TTC549 (cell line): ENCODE measurements around the gene PLXNA4.

Experiments used
- FAIRE-seq: peaks from 2 replicates; lab custom pipeline; 2012; peaks lifted over from hg19 to GRCh38; lab: Jason Lieb, UNC

Gene PLXNA4

DNA sequence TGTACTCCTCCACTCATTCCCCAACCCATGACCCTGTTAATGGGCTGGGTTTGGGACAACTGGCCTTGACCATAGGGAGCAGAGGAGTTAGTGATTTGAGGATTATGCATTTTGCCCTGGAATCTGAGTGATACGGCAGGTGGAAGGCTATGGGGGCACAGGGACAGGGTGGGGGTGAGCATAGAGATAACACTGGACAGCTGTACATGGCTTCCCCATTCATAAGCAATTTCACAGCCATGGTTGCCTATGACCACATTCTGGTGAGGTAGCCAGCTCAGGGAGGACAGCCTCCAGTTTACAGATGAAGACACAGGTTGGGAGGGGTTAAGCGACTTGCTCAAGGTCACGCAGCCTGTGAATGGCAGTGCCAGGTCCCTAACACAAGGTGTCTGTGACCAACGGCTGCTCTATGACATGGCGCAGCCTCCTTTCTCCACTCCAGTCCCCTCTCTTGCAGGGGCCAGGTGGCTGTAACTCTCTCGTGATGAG lies 319.5 kb downstream of the PLXNA4 start:
- no peak for FAIRE-seq

DNA sequence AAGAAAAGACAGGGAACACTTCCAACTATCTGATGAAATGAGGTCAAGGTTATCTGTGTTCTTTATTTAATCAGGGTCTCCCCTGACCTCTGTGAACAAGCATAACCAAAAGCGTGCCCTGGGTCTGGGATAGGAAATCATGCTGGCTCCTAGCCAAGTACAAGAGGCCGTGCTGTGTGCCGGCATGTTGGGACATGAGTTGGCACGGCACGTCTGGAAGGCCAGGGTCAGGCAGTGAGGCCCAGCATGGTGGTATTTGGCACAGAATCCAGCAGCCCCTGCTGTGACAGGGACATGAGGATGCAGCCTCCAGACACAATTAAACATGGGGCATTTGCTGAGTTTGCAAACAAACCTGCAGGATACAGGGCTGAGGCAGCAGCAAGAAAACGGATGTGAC lies 320.4 kb downstream of the PLXNA4 start:
- no peak for FAIRE-seq

DNA sequence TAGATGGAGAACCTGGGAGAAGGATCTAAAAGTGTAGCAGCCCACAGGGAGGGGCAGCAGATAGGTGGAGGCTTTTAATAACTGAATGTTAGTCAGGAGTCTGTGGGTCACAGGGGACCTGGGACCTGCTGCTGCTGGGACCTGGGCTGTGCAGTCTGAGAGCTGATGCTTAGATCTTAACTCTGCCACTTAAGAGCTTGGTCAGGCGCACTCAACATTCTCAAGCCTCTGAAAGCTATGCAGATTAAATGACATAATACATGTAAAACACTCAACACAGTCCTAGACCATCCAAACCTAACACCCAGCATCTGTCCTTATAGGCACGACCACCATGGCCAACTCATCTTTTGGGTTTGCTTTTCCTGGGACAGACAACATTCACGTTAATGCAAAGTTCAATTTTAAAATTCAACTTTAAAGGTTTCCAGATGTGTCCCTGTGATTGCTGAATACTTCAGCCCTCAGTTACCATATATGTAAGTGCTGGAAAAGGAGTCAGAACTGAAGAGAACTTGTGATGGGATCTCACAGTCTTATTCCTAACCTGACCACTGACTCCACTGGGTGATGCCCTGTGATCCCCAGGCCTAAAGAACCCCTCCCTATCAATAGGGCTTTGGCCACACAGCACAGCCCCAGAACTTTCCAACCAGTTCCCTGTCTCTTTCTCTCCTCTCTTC lies 321.0 kb downstream of the PLXNA4 start:
- FAIRE-seq, result no peak

DNA sequence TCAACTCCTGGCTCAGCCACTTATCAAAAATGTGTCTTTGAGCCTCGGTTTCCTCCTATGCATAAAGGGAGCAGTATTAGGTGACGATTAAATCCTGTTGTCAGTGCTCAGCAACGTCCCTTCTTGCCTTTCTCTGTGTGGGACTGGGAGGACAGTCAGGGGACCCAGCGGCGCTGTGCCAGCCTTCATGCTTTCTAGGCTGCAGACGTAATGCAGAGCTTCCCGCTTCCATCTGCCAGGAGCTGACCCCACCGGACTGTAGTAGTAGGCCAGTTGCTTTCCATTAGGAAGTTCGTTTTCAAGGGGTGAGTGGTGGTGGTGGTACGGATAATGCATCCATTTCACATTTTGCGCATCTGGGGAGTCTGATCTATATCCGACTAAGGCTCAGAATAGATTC lies 321.8 kb downstream of the PLXNA4 start:
- no peak for FAIRE-seq

DNA sequence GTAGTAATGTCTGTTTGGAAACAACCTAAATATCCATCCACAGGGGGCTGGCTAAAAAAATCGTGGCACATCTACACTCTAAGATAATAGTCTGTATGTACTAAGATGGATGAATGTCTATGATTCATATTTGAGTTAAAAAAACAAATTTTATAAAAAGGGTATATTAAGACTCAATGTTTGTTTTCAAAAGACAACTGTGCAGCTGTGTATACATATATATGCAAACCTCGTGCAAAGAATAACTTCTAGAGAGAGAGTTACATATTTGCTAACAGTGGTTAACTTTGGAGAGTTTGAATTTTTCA lies 323.5 kb downstream of the PLXNA4 start:
- FAIRE-seq, result no peak

DNA sequence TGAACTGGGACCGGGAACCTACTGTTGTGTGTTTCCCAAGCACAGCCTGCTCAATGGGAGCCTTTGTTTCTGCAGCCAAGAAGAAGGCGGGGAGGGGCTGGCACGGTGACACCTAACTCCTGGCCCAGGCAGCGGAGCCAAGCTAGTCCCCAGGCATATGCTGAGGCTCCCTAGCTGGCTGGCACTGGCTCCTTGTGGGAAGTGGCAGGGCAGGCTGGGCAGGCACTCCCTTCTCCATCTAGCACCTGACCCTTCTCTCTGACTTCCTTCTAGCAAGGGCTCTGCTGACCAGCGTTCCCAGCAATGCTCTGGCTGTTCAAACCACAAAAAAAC lies 325.0 kb downstream of the PLXNA4 start:
- no peak for FAIRE-seq

DNA sequence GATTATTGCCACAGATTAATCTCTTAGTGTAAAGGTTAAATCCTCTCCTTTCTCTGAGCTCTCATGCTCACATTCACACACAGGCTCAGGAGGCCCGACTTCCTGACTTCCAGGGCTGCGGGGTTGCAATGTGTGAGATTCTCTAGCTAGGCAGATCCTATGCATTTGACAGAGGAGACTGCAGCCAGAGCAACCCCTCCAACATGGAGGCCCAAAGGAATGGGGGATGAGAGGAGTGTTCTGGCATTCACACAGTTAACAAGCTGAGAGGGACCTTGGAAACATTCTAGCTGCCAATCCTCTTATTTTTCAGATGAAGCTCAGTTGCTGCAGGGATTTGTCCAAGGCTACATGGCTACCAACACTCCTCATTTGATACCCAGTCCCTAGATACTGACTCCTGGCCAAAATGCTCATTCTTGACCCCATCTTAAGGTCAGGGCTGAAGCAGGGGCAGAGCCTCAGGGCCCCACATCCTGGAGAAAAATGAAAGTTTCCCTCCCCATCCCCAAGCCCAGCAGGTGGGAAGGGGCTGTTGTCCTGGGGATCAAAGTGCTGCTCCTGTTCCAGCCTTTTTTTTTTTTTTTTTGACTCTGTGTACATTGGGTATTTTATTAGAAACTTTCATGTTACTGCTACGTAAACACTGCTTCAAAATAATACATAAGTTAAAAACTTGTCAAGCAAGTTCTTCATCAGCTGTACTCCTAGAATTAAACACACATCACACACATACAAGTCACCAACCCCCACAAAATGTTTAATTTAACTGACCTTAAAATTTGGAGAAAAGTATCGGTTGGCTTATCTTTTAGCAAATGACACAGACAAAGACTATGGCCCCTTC lies 325.6 kb downstream of the PLXNA4 start:
- FAIRE-seq, result no peak

DNA sequence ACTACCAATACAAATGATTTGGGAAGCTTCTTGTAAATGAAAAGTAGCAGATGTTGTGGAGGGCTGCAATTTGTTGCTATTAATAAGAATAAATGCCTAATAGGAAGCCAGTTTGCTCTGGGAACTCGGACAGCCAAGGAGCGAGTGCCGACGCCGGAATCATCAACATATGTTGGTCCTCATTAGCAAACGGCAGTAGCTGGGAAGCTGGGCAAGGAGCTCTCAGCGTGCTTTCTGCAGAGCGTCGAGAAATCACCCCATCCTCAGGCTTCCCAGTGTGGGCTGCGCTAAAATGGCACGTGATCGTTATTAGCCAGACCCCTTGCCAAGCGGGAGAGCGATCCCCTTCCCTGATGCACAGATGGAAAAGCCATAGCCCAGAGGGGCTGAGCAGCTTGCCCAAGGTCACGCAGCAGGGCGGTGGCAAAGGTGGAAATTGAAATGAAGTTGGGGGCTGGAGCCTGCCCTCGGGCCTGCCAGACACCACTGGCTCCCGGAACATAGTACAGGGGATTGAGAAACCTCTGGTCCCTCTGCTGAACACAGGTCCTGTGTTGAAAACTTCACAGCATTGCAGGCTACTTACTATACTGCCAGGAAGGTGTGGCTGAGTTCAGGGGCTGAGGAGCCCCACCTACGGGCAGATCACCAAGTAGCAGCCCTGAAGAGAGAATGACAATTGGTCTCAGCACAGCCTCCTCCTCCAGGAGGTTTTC lies 326.9 kb downstream of the PLXNA4 start:
- no peak for FAIRE-seq

DNA sequence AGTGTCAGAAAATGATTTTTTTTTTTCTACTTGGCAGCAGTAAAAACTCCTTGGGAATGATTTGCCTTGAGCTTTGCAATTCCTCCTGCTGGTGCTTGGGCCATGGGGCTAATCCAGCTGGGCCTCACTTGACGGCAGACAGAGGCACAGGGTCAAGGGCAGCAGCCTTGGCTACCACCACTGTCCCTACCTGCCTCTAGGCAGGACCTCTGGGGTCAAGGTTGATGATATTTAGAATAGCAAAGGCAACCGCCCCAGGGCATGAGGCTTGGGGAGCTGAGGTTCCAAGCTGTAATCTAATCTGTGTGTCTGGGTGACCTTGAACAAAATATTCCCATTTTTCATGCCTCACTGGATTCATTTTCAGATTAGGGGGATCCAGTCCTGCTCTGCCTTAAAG lies 327.4 kb downstream of the PLXNA4 start:
- FAIRE-seq, result no peak

DNA sequence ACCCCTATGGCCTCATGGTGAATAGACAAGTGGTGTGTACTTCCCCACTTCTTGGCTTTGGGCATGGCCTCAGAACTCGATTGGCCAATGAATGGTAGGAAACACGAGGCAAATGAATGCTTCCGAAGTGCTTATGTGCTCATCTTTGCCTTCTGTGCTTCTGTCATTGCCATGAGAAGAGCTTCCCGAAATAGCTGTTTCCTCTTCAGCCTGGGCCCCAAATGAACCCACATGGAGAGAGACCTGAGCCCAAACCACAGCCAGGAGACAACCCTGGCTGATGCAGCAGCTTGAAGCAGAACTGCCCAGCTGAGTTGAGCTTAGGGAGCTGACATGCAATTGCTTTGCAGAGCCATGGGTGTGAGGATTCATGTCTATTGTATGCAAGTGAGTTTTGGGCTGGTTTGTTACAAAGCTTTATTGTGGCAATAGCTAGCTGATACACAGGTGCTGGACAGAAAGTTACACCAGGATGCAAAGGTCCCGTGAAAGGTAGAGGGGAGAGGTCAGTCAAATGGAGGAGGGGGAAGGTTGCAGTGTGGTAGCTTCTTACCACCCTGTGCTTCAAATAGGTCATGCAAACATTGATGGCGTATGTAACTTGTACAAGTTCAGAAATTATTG lies 328.2 kb downstream of the PLXNA4 start:
- no peak for FAIRE-seq

DNA sequence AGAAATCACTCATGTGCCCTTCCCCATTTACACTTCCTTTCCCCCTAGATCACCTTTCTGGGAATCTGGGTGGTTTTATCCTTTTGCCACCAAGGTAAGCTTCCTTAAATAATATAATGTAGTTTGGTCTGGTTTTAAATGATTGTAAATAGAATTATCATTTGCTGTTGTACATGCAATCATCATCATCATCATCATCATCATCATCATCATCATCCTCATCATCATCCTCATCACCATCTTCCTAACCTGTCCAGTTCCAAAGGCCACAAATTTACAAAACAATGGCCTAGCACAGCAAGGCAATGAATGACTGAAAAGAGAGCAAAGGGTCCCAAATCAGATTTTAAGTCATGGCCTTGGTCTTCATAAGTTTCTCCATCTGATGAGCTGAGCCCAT lies 329.7 kb downstream of the PLXNA4 start:
- FAIRE-seq, result no peak

DNA sequence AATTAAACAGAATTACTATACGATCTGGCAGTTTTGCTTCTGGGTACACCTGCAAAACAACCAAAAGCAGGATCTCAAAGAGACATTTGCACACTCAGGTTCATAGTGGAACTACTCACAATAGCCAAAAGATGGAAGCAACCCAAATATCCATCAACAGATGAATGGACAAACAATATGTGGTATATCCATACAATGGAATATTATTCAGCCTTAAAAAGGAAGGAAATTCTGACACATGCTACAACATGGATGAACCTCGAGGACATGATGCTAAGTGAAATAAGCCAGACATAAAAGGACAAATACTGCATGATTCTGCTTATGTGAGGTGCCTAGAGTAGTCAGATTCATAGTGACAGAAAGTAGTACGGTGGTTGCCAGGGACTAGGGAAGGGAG lies 330.7 kb downstream of the PLXNA4 start:
- FAIRE-seq, result no peak

DNA sequence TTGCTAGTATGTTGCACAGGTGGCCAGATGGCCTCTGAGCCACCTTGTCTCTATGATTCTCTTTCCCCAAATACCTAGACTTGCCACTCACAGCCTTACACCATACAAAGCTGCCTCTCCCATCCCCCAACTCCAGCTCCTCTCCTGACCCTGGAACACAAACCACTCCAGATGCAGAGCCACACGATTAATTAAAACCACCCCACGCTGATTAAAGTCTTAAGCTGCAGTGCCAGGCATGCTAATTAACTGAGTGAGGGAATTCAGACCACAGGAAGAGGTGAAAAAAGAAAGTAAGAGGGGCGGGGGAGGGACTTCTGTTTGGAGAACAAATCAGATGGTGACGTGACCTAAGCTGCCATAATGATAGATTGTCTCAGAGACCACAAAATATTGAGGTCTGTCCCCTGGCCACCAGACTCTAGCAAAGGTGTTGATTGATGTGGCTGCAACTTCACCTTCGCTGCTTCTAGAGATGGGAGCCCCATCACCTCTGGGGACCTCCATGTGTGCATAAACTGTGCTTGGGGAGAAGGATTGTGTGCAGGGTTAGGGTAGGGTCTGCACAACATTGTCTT lies 331.3 kb downstream of the PLXNA4 start:
- no peak for FAIRE-seq

DNA sequence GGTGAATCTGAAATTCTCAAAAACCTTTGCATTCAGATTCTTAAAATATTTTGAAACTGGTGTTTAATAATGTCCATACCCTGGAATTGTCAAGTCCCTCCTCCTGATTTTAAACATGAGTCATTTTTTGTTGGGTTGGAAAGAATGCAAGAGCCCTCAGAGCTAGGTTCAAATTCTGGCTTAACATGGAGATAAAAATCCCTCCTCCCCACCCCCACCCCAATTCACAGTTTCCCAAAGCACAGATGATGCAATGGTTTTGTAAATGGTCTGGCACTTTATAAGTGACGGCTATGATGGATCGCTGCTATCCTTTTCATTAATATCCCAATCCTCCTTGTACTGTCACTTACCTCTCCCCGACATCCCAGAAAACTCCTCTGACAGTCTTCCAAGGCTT lies 332.8 kb downstream of the PLXNA4 start:
- no peak for FAIRE-seq

DNA sequence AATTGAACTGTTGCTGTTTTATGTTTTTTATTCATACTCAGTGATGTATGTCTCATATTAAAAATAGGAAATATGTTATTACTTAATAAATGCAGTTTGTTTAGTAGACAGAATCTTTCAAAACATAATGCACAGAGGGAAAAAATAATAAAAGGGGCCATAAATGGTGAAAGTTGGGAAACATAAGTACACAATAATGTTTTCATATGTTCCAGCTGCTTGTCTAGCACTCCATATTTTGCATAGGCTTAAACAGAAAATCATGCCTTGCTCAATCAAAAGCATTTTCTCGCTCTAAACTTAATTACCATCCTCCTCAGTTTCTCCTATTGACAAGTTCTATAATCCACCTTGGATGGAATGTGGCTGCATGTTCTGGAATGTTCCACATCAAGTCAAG lies 333.2 kb downstream of the PLXNA4 start:
- FAIRE-seq, result no peak

DNA sequence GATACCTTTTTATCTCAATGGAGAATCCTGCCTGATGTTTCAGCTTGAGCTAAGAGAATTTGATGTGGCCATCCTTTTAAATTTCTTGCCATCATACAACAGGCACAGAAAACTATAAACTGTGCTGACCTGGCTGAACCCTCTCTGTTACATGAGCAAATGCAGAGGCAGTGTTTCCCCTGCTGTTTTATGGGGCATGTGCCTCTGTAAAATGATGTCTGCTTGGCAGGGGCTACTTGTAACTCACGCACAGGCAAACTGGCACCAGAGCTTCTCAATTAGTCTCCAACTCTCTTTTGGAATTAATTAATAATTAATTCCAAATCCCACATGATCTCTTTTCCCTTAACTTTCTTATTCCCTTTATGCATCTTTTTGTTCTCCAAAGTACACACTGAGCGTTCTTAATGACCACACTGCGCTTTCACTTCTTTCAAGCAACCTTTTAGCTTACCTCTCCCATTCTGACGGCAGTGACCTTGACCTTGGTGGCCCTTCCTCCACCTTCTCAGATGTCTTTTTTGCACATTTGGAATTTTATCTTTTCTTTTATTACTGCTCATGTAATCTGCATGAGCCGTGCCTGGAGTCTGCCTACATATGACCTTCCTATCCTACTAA lies 334.0 kb downstream of the PLXNA4 start:
- FAIRE-seq, result no peak

DNA sequence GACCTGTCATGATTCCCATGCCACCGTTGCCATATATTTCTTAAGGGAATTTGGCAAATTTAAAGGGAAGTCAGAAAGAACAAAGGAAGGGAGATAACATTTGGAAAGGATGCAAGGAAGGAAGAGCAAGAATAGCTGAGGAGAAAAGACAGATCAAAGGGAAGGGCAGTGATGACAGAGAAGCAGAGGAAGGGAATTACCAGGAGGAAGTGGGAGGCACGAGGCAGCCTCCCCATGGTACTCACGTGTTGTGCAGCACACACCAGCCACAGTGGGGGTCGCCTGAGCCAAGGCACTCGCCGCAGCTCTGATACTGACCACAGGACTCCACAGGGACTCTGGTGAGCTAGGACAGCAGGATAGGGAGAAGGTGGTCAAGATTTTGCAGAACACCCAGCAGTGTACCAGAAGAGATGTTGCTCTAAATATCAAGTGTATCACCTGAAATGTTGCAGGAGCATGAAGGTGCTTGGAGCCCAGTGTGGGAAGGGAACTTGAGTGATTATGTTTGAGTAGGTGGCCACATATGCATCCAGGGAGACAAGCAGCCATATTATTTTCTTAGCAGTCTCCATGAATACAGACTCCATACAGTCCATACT lies 335.3 kb downstream of the PLXNA4 start:
- no peak for FAIRE-seq

DNA sequence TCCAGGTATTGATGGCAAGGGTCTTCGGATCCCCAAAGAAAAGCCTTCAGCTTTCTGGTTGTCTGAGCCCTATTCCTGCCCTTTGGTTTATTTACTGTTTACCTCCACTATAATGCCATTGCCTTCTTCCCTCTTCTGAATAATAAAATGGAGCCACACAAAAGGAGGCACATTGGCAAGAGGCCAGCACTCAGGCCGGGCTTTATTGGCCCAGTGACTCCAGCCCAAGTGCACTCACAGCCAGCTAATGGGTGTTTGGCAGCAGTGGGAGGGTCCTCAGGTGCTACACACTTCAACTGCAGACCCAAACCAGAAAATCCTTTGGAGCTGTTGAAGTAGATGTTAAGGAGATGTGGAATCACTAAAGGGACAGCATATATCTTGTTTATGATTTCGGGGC lies 336.0 kb downstream of the PLXNA4 start:
- FAIRE-seq, result no peak

DNA sequence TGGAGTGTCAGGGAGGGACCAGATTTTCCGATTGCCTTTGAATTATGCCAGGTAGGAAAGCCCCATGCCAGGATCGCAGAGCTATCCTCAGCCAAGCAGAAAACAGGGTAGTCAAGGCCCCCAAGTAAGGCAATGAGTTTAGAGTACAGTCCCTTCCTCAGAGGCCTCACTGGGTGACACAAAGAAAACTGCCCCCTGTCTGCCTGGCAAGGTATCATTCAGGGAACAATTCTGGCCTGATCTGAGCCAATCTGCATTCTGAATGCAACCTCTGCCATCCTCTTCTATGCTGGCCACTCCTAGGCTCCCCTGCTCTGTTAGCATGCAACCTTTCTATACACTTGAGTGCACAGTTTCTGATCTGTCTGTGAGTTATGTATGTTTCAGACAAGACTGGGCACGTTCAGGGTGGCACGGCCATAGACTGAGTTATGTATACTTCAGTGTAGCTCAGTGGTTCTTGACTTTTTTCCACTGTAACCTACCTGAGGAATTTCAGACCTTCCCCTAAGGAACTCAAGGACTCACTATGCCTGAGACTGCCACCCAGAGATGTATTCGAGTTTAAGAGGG lies 336.8 kb downstream of the PLXNA4 start:
- no peak for FAIRE-seq

DNA sequence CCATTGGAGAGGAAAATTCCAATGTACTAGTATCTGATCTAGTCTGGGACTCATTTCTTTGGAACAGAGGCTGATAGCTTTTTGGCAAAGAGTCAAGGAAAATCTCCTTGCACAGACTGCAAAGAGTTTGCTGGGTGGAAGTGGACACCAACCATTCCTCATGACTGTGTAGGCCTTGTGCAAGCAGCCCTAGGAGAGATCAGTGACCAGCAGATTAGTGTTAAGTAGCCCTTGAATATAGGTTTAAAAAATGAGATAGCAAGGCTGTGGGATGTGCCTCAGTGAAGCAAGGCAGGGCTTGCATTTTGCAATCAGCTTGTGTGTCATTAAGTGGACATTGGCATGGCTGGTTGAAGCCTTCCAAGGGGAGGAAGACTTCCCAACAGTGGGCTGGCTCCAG lies 341.6 kb downstream of the PLXNA4 start:
- FAIRE-seq, result no peak

DNA sequence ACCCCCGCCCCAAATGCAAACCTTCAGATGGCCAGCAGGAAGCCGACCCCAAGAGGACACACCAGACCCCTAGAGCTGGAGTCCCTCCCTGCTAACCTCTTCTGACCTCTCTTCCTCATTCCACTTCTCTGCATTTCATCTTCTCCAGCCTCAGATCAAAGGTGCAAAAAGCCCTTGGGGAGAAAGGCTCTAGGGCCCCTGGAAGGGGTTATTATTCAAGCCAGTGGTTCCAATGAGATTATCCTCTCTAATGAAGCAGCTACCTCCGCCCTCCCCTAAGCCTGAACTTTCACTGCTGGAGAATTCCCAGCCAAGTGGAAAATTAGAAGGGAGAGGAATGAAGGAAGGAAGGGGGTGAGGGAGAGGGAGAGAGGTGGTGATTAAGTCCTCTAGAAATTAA lies 343.9 kb downstream of the PLXNA4 start:
- FAIRE-seq, result no peak
